Measurements from ENCODE around the gene HPN.

- TF ChIP-seq CTCF (IDR thresholded peaks at IDR 0.05; ENCODE audit: low read depth, low read length) (no peak), EZH2phosphoT487 (IDR thresholded peaks at IDR 0.05; ENCODE audit: low read depth) (no peak)
Measured at GRCh38 chr19:35041548-35042055, at the start of gene HPN.

Data from OCI-LY3 (cell line).